ENCODE data around the gene MINDY4B.

MINDY4B gene

DNA sequence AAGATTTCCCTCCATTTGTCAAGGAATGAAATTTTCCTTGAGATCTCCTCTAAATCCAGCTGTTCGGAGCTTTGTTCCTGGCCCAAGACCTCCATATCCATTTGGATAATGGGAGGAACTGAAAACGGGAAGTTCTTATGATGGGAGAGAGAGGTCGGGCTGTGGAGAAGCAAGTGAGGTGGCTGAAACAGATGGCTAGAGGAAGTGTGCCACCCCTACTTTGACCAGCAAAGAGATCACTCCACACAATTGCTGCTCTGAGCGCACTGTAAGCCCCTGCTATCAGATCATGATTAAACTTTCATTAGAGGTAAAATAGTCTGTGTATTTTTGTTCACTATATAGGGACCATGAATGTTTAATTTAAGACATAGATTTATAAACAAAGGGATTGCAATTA, at the start of gene MINDY4B:
Gene MINDY4B, minus strand, starts transcription at position 101 of the 400 bp plus-strand sequence. Its CDS starts 0 bp downstream, at position 101.
- DNase-seq, result no peak
- in situ Hi-C loops (cut with MboI; ENCODE audit: low pct_unique_long_range_greater_than_20kb, low sequenced_read_pairs), result no loop called here

DNA sequence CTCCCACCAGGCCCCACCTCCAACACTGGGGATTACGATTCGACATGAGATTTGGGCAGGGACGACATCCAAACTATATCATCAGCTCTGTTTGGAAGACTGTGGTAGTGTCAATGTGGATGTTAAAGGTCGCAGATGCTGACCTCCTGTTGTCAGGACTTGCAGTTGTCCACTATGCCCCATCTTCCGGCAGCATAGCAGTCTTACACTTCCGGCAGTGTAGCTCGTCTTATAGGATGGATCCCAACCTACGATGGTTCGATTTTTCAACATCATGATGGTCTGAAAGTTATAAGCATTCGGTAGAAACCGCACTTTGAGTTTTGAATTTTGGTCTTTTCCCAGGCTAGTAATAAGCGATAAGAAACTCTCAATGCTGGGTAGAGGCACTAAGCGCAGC, 46.7 kb upstream of the MINDY4B start:
- in situ Hi-C loops (cut with MboI; ENCODE audit: low pct_unique_long_range_greater_than_20kb, low sequenced_read_pairs), result no loop called here
- no peak for DNase-seq

DNA sequence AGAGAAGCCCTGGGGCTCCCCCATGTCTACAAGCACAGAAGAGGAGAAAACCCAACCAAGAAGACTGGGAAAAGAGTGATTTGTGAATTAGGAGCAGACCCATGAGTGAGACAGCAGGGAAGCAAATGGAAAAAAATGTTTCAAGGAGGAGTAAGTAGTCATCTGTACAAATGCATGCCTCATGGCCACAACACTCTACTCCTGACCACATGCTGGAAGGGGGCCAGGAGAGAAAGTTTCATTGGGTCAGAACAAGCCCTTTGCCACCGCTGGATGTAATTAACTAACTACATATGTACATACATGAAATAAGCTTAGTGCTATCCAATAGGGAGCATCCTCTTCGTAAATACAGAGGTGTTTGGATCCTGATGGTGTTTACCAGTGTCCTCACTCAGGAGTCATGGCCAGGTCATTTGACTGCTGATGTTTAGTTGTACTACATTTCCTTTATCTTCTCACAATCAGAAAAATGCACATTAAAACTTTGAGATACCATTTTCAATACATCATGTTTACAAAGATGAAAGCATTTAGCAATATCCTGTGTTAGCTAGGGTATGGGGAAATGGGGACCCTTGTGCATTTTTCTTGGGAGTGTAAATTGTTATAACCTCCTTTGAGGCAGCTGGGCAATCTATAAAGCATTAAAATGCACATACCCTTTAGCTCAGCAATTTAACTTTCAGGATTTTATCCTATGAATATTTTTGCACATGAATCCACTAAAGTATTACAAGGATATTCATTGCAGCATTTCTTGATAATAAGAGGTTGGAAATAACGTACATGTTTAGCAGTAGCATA, 40.2 kb upstream of the MINDY4B start:
- DNase-seq, result no peak
- in situ Hi-C loops (cut with MboI; ENCODE audit: low pct_unique_long_range_greater_than_20kb, low sequenced_read_pairs), result no loop called here

DNA sequence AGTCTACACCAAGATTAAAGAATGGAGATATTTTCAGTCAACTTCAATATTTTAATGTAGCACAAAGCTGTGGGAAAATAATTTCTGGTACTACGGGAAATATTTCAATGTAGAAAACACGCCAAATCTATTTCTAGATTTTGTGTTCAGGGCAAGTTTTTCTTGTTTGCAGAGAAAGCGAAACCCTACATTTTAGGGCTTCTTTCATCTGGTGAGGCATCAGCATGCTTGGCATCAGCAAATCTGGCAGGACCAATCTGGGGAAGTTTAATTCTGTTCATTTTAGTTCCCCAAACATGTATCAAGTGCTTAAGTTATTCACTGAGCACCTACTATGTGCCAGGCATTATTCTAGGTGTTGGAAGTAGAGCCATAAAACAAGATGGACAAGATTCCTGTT, 37.0 kb upstream of the MINDY4B start:
- in situ Hi-C loops (cut with MboI; ENCODE audit: low pct_unique_long_range_greater_than_20kb, low sequenced_read_pairs), result no loop called here
- no peak for DNase-seq

DNA sequence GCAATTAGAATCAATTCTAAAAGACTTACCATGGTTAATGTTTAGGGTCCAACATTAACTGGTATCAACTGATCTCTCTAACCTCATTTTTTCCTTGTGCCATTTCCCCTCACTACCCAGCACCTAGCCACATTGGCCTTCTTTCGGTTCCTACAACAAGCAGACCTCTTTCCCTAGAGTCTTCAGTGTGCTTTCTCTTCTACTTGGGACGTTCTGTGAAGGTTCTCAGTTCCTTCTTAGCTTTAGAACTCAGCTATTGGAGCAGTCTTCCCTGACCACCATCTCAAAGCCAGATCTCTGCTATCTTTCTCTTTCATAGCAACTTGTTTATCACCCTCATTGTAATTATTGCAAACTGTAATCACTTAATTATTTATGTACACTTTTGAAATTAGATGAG, 31.5 kb upstream of the MINDY4B start:
- DNase-seq, result no peak
- in situ Hi-C loops (cut with MboI; ENCODE audit: low pct_unique_long_range_greater_than_20kb, low sequenced_read_pairs), result no loop called here

DNA sequence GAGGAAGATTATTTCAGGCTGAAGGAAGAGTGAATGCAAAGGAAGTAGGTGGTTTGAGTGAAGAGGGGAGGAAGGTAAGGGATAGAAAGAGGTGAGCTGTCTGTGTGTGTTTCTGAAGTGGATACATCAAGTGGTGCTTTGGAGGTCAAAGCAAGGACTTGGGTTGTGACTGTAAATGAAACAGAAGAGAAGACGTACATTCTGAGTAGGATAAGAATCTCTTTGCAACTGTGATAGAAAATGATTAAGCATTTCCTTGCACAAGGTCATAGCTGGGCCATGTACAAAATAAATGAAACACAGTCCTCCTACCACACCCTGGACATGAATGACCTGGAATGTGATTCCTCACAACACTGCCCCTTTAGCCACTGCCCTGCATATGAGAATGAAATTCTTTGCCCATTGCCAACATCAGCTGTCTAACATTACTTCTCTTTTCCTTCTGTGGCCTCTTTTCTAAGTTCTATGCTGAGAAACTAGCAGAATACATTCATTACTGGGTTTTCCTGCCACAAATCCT, 28.3 kb upstream of the MINDY4B start:
- in situ Hi-C loops (cut with MboI; ENCODE audit: low pct_unique_long_range_greater_than_20kb, low sequenced_read_pairs), result no loop called here
- no peak for DNase-seq

DNA sequence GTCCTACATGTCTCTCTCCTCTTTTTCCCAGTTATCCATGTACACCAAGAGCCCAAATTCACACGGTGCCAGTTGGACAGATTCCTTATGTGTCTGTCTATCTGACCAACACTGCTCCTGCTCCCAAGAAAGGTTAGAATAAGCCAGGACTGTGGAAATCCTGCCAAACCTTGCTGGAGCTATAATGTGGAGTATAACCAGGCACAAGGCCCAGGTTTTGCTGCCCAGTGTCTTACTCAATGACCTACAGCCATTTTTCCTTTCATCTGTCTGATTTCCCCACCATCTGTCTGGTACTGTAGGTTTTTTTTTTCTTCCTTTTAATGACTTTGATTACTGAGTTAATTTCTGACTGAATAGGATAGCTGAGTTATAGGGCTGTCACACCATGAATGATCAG, 26.5 kb upstream of the MINDY4B start:
- DNase-seq, result no peak
- in situ Hi-C loops (cut with MboI; ENCODE audit: low pct_unique_long_range_greater_than_20kb, low sequenced_read_pairs), result no loop called here

DNA sequence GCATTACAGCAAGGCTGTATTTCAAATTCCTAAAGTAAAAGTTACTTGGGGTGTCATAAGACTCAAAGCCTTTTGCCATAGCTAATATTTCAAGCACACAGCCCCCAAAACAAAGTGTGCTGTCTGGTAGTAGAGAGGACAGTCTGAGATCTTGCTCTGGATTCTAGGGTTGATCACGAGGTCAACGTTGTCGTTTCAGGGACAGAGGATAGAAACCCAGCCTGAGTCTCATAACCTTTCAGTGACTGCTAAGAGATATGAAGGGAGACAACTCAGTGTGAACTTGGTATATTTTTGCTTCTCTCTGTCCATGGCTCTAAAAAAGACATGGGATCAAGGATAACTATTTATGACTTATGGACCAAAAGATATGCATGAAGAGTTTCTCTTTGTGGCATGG, 25.6 kb upstream of the MINDY4B start:
- no peak for DNase-seq
- in situ Hi-C loops (cut with MboI; ENCODE audit: low pct_unique_long_range_greater_than_20kb, low sequenced_read_pairs), result no loop called here

DNA sequence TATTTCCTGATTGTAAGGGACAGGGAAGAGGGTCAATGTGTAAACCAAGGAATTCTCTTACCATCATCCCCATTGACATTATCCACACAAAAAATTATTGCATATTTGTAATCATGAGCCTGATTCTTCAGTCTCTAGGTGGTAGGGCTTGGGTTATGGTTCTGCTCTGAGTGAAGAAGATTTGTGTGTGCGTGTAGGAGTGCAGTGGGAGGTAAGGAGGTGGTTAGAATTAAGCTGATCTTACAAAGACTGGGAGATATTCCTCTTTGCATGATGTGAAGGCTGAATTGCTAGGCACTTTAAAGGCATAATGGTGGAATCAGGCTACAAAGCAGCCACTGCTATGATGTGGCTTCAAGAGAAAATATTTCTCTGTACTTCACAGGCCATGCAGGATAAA, 23.0 kb upstream of the MINDY4B start:
- DNase-seq, result no peak
- in situ Hi-C loops (cut with MboI; ENCODE audit: low pct_unique_long_range_greater_than_20kb, low sequenced_read_pairs), result no loop called here

DNA sequence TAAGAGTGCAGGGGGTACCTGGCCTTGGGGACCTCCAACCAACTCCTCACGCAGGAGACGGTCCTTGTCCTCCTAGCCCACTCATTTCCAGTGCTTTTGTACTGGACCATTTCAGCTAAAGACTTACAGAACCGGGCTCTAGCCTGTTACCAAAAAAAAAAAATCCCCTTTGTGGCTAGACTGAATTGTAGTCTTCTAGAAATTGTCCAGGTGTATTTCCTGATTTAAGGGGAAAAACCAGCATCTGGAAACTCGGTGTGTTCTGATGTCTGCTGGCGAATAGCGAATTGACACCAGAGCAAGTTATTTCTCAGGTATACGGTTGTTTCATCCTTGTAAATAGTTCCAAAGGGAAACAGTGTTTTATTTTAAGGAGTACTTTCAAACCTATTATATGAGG, 21.1 kb upstream of the MINDY4B start:
- no peak for DNase-seq
- in situ Hi-C loops (cut with MboI; ENCODE audit: low pct_unique_long_range_greater_than_20kb, low sequenced_read_pairs), result no loop called here

DNA sequence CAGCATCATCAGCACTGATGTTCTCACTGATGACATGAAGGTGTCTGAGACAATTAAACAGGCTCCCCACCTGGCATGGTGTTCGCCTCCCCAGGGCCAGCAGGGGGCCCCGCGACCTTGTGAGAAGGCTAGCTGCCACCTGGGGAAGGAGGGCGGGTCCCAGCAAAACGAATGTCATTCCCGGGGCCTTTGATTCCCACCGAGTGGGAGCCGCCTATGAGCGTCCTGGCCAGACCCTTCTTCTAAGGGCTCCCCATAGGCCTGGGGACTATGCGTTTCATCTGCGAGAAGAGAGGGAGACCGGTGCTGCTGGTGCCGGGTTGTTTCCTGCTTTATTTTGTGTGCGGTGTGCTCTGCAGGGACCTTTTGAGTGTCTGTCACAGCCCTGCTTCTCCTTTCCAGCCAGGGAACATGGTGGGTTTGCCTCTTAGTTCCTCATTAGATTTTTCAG, 20.5 kb upstream of the MINDY4B start:
- in situ Hi-C loops (cut with MboI; ENCODE audit: low pct_unique_long_range_greater_than_20kb, low sequenced_read_pairs), result no loop called here

DNA sequence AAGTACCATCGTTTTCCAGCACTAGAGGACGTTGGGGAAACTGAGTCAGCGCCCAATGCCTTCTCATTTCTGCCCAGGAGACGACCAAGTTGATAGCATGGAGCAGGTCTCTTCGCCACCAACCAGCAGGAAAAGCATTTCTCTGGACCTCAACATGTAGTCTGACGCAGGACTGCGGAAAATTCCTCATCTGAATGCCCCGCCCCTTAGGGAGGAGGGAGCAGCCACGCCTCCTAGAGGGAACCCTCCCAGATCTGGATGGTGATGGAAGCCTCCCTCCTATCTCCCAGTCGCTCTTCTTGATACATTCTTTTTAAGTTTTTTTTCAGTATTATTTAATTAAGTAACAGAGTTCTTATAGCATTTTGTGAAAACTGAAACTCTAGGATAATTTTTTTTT, 17.4 kb upstream of the MINDY4B start:
- in situ Hi-C loops (cut with MboI; ENCODE audit: low pct_unique_long_range_greater_than_20kb, low sequenced_read_pairs), result no loop called here
- no peak for DNase-seq

More for the DNA sequence above, 20.5 kb upstream of the MINDY4B start:
- peak; percentile 84 for DNase-seq

DNA sequence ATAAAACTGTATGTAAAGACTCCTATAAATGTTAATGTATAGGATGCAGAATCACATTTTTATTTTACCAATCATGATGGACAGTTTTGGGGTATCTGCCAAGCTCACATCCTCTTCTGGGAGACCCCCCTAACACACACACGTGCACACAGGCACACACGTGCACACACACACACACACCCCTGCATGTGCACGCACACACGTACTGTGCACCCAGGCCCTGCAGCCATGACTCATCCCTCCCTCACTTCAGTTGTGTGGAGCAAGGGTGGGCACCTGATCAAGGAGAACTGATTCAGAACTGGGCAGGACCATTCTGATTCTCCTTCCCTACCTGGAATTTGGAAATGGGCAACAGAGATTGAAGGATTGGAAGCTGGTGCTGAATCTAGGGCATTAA, 16.0 kb upstream of the MINDY4B start:
- DNase-seq, result no peak
- in situ Hi-C loops (cut with MboI; ENCODE audit: low pct_unique_long_range_greater_than_20kb, low sequenced_read_pairs), result no loop called here

DNA sequence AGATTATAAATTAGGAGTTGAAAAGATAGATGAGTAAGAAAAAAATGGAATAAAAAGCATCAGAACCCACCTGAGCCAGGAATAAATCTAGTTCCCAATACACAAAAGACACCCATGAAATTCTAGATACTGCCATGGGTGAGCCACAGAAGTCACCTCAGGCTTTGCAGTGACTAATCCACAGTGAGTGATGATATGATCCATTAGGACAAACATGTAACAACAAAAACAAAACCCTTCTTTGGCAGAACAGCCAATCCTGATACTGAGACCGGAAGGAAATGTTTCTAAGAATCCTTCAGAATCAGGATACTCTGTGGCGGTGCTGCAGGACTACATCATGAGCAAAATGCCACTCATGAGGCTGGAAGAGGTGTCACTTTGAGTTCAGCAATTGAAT, 15.0 kb upstream of the MINDY4B start:
- no peak for DNase-seq
- in situ Hi-C loops (cut with MboI; ENCODE audit: low pct_unique_long_range_greater_than_20kb, low sequenced_read_pairs), result no loop called here

DNA sequence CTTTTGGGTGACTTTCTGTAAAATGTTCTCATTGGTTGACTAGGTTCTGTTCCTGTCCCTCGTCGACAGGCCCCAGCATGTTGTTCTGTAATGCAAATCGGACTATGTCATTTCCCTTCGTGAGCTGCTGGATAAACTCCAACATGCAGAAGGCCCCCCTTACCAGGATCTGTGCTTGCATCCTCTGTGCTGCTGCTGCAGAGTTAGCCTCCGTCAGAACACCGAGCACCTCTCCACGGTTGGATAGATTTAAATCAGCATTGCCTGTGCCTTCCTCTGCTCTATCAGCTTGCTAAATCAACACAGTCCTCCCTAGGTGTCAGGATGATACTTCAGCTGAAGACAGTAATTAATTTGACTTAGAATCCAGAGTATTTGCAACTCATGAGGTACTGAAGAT, 12.7 kb upstream of the MINDY4B start:
- DNase-seq, result no peak
- in situ Hi-C loops (cut with MboI; ENCODE audit: low pct_unique_long_range_greater_than_20kb, low sequenced_read_pairs), result no loop called here

DNA sequence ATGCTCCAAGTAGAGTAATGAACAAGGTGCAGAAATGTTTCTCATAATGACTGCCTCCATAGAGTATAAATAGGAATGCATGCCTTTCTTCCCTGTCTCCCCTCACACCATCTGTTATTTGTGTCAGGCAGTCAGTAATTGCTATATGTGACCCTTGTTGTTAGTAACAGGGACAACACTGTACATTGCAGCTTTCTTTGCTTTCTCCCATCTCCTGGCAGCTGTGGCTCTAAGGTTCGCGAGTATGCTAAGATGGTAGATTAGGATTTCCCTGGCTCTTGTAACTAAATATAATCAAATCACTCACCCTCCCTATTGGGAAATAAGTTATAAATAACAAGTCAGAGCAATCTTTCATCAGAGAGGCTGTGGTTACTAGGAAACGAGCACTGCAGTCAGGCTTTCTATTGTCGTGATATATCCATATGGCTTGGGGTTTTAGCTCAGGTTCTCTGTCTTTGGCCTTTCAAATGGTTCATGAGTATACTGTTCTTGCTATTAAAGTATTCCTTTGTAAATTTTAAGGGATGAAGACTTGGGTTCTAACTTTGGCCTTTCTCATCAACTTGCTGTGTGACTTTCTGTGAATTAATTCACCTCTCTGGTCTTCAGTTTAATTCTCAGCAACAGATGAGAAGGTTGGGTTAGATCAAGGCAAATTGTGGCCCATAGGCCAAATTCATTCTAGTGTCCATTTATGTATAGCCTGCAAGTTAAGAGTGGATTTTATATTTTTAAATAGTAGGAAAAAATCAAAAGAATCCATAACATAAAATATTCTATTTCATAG, 8.1 kb upstream of the MINDY4B start:
- DNase-seq, result no peak
- in situ Hi-C loops (cut with MboI; ENCODE audit: low pct_unique_long_range_greater_than_20kb, low sequenced_read_pairs), result no loop called here

DNA sequence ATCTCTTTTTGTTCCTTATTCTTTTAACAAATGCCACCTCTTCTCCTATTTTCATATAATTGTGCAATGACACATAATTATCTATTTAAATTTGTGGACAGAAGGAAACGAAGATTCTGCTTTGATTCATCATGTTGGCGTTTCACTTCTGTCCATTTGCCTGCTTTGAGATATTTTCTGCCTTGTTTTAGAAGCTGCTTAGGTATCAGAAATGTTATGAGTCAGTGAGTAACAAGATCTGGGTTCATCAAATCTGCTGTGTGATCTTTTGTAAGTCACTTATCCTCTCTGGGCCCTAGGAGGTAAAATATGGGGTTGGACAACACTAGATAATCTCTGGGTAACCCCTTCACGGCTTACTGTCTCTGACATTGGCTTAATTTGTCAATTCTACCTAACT, 7.3 kb upstream of the MINDY4B start:
- in situ Hi-C loops (cut with MboI; ENCODE audit: low pct_unique_long_range_greater_than_20kb, low sequenced_read_pairs), result no loop called here
- DNase-seq, result no peak

DNA sequence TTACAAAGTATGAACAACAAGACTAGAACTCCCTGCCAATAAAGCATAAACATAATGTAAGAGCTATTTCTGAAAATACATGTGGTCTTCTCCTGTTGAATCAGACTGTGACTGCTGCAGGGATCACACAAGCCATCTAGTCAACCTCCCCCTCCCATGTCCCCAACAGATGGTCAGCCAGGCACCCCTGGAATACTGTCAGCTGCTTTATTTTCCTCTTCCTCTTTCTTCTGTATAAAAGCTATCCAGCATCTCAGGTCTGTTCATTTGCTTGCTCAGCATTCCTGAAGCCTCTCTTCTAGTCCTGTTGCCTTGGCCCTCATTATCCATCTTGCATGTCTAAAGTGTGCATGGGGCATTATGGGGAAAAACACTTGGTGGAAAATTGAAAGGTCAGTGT, 6.5 kb upstream of the MINDY4B start:
- in situ Hi-C loops (cut with MboI; ENCODE audit: low pct_unique_long_range_greater_than_20kb, low sequenced_read_pairs), result no loop called here
- DNase-seq, result no peak

DNA sequence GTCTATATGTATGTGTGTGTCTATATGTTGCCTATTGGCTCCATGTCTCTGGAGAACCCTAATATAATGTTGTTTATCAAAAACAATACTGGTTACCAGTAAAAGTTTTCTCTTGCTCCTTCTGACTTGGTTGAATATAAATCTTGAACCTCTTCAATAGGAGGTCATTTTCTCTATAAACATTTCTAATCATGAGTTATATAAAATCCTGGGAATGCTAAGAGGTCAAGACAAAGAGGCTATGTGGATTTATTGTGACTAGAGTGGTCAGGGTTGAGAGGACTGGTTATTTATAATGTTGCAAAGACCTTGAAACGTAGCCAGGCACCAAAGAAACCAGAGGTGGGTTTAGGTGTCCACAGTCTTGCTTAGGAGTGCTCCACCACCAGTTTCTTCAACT, 1.2 kb upstream of the MINDY4B start:
- no peak for DNase-seq
- in situ Hi-C loops (cut with MboI; ENCODE audit: low pct_unique_long_range_greater_than_20kb, low sequenced_read_pairs), result no loop called here

DNA sequence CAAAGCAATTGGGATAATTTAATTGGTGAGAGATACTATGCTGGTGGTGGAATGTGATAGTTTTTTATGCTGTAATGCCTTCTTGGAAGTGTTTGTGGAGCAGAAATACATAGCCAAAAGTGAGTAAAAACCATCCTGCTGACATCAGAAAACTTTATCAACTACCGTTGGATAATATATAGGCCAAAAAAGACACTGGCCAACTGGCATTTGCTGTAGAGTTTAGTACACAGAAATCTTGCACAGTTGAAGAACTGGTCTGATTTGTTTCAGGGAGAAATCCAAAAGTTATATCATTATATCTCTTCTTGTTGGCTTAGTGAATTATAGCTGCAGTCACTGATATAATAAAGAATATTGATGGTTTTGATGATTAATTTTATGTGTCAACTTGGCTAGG, 507 bp upstream of the MINDY4B start:
- in situ Hi-C loops (cut with MboI; ENCODE audit: low pct_unique_long_range_greater_than_20kb, low sequenced_read_pairs), result no loop called here
- DNase-seq, result no peak
